NT2/D1 (cell line): ENCODE results near the gene SNX17.

Experiments
- SUZ12 ChIP-seq: IDR thresholded peaks from 2 replicates; pipeline ENCODE4 v1.6.1; 2011; ENCODE audit not compliant: insufficient read length, insufficient read depth; ENCODE audit errors: extremely low read depth
- YY1 ChIP-seq: IDR thresholded peaks from 2 replicates; pipeline ENCODE4 v1.6.1; 2011; ENCODE audit not compliant: insufficient read length, insufficient read depth

DNA sequence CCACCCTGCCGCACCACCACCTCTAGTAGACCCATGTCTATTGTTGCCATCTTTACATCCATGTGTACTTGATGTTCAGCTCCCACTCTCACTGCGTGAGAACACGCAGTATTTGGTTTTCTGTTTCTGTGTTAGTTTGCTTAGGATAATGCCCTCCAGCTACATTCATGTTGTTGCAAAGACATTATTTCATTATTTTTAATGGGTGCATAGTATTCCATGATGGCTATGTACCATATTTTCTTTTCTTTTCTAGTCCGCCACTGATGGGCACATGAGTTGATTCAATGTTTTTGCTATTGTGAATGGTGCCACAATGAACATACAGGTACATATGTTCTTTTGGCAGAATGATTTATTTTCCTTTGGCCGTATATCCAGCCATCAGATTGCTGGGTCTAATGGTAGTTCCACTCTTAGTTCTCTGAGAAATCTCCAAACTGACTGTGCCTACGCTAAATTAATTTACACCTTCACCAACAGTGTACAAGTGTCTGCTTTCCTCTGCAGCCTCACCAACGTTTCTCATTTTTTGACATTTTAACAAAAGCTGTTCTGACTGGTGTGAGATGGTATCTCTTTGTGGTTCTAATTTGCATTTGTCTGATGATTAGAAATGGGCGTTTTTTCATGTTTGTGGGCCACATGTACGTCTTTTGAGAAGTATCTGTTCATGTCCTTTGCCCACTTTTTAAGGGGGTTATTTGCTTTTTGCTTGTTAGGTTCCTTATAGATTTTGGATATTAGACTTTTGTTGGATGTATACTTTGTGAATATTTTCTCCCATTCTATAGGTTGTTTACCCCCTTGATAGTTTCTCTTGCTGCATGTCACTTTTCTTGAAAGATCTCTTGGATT lies 20.6 kb downstream of the SNX17 start:
- TF ChIP-seq YY1 = no peak
- no peak for TF ChIP-seq SUZ12
